ELR (cell line): ENCODE data around the gene CDC42BPG.

Experiments
- DNase-seq: peaks from one replicate; pipeline ENCODE4 v3.0.0-alpha.2; 2015; ENCODE audit warnings: low read depth

CDC42BPG gene

DNA sequence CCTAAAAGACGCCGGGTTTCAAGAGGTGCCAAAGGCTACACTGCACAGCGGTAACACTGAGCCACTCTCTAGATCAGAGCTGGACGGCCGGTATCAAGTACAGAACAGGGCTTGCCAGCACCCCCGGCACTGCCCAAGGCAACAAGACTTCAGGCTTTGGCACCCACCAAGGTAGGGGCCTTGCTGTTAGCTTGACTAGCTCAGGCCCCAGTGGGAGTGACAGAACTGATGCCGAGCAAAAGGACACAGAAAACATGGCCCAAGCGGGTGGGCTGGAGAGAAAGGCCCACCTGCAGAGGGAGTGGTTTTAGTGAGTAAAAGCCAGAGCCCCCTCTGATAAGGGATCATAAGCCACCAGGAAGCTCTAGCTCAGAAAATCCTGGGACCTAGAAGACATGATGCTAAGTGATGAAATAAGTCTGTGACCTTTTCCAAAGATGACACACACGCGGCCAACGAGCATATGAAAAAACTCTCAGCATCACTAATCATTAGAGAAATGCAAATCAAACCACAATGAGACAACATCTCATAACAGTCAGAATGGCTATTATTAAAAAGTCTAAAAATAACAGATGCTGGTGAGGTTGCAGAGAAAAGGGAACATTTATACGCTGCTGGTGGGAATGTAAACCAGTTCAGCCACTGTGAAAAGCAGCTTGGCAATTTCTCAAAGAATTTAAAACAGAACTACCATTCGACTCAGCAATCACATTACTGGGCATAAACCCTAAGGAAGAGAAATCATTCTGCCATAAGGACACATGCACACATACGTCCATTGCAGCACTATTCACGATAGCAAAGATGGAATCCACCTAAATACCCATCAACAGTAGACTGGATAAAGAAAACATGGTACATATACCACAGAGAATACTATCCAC, 21.1 kb upstream of the CDC42BPG start:
- DNase-seq = peak; percentile 91

DNA sequence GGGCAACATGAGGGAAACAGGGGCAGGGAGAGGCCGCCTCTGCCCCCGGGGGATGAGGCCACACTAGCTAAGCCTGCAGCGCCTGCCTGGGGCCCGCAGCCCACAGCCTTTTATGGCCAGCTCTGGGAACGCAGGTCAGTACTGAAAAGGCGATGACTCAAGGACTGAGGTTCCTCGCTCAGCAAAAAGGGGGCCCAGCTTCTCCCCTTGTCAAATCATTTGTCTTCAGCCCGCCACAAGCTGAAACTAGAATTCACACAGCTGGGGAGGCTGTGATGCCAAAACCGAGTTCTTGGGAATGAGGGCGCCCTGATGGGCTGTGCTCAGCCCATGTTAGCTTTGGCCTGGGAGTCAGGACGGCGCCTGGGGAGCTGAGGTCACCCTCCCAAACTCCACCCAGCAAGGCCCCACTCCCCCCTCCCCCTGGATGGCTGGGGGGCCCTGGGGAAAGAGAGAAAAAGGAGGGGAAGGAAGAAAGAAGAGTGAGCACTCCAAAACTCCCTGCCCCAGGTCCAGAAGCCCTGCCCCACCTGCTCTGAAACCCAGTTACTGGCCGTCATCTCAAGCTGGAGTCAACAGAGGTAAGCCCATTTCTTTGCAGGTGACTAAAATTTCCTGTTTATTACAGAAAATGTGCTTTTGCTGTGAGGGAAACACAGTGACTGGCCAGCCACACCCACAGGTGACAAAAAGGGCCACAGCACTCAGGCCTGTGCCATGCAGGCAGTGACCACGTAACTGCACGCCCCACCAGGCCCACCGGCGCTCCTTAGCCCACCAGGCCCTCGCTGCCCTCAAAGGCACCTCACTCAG, 20.2 kb upstream of the CDC42BPG start:
- peak; percentile 93 for DNase-seq

DNA sequence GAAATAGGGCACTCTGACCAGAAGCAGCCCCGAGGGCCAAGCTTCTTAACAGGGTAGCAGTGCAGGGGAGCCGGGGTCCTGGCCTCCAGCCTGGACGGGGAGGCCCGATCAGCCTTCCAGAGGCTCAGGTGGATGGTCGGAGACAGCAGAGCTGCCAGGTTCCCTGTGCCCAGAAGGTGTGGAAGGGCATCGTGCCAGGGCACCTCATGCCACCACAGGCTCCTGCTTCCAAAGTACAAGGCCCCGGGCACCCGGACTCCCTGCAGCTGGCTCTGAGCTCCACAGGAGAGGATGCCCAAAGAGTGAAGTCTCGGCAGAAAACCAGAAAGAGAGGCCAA, 19.7 kb upstream of the CDC42BPG start:
- DNase-seq = no peak

DNA sequence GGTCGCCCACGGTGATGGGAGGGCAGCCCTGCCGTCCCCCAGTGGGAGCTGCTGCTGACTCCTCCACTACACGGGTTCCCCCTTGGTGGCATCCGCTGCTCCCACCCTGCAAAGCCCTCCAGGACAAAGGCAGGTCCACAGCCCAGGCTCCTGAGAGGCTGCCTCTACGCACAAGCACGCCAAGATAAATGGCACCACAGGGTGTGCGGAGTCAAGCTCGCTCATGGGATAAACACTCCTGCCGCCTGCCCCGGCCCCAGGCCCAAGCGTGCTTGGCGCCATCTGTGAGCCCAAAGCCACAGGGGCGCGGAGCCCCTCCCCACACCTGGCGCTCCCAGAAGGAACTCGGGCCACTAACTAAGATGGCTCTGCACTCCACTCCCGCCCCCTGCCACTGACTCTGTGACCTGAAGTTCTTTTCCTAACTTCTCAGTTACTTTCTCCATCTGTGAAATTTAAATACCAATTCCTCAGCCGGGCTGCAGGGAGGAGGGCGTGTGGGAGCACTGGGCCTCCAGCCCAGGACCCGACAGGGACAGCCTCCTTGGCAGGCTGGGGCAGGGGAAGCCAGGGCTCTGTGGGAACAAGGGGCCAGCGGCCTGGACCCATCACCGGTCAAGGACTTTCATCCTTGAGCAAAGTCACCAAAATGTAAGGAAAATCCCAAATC, 19.1 kb upstream of the CDC42BPG start:
- no peak for DNase-seq

DNA sequence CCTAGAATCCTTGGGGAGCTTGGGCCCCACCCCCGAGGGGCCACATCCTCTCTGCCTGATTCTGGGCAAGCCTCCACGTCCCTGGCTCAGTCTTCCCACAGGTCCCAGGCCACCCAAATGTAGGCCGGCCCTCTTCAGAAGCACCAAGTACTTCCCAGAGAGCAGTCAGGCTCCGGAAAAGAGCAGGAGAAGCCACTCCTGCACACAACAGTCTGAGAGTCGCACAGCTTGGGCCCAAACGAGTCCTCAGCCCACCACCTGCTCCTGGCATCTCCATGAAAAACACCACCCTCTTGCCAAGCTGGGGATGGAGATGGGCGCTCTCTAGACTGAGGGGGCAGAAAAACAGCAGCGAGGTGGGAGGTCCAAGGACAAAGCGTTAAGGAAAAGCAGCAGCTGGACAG, 18.5 kb upstream of the CDC42BPG start:
- no peak for DNase-seq

DNA sequence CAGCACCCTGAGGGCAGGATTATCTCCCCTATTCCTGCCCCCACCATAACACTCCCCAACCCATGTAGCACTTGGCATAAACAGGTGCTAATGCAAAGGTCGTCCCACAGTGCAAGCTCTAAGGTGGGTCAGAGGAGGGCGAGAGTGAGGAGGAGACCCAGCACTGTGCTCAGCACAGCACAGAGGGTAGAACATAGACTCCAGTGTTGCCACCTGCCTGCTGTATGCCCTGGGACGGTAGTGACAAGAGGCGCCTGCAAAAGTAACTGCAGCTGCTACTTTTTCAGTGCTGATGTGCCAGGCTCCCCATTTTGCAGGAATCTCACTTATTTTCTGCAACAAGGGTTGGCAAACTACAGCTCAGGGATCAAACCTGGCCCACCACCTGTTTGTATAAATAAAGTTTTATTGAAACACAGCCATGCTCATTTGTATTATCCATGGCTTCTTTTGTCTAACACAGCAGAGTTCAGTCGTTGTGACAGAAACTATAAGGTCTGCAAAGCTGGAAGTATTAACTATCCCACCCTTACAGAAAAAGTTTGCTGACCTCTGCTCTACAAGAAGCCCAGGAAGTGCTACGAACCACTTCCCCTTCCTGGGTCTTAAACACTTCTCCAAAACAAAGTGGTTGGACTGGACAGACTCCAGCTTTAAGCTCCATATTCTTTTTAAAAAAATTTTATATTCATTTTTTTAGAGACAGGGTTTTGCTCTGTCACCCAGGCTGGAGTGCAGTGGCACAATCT, 16.9 kb upstream of the CDC42BPG start:
- DNase-seq = no peak

DNA sequence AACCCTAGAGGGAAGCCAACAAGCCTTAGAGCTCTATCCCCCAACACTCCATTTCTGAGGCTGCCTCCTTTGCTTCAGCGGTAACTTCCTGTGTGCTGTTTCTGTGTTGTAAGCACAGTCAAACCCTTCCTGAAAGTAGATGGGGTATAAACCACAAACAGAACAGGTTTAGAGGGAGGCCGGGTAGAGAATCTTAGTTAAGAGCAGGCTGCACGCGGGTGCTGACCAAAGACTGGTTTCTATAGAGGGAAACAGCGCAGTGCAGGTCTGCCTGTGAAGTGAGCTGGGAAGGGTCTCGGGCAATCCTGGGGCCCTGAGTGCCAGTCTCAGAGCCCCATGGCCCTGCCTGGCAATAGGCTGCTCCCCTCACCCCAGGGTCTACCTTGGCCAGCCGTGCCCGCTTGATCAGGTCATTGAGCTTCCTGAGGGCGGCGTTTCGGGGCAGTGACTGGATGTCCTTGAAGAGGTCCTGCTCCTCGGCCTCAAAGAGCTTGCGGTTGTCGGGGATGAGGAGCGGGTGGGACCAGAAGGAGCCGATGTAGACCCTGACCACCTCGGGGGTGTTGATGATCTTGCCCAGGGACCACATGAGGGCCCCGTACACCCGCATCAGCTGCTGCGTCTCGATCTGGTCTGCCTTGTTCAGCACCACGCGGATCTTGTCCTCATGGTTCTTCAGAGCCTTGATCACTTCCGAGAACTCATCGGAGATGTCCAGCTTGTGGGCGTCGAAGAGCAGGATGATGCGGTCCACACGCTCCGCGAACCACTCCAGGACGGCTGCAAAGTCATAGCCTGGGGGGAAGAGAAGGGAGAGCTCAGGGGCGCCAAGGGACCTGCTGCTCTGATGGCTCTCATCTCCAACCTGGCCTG, 15.3 kb upstream of the CDC42BPG start:
- DNase-seq = no peak

DNA sequence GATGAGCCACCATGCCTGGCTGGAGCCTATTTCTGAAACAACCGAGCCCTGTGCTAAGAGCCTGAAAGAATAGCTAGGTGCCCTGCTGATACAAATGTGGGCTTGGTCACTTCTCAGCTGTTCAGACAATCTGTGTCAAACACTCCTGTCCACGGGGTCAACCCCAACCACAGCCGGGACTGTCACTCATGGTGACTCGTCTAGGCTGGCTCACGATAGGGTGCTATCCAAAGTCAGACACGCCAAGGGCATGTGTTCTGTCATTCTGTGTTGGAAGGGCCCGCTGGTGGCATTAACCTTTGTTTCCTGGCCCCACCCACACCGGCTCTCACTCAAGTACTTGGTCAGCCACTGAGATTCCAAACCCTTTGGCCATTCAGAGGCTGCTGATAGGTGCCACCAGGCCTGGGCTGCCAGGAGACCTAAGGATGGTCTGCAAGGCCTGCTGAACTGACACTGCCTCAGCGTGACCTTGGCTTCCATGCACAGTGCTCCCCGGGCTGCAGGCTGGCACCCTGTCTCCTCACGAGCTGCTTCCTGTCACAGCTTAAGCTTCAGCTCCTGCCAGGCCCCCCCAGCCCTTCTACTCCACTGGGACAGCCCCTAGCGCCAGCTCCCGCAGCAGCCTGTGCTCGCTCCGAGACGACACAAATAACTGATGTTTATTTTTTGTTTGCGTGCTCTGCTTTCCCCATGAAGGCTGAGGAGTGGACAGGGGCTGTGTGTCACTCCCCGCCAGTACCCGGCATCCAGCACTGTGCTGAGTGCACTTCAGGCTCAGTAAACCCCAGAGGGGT, 14.2 kb upstream of the CDC42BPG start:
- DNase-seq = peak; percentile 36

DNA sequence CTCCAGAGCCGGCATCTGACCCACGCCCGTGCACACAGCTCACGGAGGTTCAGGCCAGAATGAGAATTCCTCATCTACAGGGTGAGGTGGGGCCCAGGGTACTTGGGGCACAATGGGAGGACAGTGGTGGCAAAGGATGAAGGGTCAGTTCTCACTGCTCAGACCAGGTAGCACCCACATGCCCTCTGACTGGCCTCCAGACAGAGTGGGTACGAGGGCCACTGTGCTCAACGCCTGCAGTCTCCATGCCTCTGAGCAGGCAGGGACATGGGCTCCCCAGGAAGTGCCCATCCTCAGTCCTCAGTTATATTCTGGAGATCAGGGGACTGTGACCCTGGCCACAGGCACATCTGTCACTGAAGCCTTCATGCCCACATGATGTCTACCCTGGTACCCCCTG, 13.0 kb upstream of the CDC42BPG start:
- no peak for DNase-seq

DNA sequence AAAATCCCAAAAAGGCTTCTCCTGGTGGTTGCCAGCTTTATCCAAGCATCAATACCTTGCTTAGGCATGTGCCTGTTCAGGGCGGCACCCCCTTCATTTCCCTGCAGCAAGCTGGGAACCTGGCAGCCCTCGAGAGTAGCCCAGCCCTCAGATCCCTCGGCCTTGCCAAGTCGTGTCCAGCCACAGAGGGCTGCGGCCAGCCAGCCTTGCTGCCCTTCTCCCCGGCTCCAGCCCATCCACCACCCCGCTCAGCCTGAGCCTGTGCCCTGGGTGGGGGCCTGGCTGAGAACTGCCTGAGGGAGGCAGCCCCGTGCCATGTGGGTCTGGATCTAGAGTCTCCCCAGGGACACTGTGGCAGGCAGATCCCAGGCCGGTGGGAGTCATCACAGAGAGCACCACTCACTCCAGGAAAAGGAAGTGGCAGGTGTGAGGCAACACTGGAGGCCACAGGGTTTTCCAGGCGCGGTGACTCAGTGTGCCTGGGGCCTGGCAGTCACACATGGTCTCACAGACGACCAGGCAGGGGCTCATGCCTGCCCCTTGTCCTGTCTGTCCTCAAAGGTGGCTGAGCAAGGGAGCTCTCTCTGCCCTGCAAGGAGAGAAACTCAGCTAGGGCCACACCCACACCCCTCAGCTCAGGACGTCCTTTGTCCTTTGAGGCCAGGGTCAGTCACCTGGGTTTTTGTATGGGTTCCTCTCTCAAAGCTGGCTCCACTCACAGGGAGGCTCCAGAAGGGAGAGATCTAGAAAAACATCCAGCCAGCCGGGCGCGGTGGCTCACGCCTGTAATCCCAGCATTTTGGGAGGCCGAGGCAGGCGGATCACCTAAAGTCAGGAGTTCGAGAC, 12.2 kb upstream of the CDC42BPG start:
- peak; percentile 97 for DNase-seq

DNA sequence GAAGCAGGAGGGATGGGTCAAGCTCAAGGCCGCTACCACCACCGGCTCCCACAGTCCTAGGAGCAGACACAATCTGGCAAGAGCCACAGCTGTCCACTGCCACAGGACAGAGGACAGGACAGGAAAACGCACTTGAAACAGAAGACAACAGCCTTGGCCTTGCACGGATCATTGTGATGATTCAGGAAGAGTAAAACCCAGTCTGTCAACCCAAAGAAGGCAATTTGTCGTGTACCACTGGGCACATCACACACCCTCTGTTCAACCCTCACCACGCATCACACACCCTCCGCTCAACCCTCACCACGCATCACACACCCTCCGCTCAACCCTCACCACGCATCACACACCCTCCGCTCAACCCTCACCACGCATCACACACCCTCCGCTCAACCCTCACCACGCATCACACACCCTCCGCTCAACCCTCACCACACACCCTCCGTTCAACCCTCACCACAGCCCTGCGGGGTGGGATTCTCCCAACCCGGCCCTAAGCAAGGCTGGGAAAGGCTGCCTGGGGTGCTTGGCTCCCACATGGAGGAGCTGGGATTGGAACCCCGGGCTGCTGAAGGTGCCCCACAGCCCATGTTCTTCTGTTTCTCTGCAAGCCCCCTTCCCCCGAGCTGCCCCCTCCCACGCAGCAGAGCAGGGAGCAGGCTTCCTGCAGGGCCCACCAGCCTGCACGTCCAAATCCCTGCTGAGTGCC, 11.3 kb upstream of the CDC42BPG start:
- peak; percentile 35 for DNase-seq

DNA sequence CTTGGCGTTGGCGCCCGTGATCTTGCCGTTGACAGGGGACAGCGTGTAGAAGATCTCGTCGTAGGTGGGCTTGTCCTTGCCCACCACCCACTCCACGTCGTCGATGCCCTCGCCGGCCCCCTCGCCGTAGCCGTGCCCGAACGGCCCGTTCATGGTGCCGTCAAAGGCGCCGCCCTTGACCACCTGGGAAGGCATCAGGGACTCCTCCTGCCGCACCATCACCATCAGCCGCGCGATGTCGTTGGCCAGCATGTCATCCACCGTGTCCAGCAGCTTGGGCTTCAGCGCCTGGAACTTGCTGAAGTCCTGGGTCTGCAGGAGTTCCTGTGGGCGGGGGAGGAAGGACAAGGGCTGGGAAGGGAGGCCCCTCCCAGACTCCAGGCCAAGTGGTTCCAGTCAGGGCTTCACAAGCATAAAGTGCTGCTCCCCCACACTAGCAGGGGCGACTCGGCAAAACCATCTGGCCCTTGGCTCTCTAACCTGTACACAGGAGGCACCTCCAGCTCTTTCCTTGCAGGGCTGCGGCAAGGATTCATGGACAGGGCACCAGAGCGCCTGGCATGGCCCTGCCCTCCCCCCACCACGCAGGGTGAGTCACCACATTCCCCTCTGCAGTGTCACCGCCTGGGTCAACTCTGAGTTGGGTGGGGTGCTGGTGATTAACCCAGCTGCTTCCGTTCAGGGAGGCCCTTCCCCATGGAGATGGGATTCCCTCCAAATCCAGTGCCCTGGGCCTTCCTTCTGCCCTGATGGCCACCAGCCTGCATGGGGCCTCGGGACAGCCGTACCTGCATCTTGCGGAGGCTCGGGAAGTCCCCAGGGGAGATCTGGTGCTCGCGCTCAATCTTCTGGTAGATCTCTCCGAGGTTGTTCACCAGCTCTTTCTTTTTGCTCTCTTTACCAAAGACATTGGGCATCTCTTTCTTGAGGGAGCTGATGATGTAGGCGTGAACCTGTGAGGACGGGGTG, 10.4 kb upstream of the CDC42BPG start:
- DNase-seq = peak; percentile 98

DNA sequence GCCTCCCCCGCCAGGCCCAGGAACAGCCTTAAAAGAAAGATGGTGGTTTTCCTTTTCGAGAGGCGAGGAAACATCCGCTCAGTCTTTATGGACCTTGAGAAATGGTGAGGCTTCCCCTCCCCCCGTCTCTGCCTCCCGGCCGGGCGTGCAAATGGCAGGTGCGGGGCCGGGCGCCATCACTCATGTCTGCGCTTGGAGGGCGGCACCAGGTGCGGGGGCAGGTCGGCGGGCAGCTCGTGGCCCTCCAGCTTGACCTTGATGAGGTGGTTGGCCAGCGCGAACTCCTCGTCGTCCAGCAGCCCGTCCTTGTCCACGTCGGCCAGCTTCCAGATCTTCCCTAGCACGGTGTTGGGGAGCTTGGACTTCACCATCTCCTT, 9.7 kb upstream of the CDC42BPG start:
- no peak for DNase-seq

DNA sequence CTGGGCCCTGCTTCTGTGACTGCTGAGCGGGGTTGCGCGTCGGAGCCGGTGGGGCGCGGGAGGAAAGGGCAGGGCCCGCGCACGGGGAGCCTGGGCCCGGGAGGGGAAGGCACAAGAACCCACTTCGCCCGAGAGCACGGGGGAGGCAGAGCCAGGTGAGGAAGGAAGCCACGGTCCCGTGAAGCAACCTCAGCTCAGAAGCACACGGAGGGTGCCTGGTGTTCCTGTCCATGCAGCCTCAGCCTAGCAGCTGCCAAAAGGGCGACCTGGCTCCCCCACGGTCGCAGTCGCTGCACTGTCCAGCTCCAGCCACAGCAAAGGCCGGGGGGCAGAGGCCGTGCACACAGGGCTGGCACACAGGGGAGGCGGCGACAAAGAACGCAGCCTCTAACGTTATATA, 9.3 kb upstream of the CDC42BPG start:
- no peak for DNase-seq

DNA sequence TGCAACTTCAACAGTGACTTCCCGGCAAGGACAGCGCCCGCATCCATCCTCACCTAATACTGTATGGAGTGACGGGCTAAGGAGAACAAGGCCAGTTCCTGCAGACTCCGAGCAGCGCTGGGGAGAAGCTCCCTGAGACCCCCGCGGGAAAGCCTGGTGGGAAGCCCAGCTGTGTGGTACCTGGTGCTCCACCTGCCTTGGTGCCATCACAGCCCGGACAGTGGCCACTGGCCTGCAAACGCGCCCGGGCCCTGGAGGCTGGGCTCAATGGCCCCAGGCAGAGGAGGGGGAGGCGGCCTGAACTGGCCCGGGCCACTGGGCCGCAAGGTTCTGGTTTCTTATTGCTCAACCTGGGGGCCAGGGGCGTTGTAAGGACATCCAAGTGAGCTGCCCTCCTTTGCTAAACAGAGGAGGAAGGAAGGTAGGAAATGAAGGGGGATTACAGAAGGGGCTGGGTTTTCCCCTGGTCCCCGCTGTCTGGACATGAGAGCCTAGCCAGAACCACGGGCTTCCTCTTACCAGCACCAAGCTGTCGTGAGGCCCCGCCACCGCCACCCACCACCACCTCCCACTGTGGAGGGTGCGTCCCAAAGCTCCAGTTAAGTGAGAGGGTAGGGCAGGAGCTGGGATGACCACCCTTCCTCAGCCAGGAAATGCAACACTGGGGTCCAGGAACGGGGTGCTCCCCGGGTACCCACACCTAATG, 8.5 kb upstream of the CDC42BPG start:
- no peak for DNase-seq

DNA sequence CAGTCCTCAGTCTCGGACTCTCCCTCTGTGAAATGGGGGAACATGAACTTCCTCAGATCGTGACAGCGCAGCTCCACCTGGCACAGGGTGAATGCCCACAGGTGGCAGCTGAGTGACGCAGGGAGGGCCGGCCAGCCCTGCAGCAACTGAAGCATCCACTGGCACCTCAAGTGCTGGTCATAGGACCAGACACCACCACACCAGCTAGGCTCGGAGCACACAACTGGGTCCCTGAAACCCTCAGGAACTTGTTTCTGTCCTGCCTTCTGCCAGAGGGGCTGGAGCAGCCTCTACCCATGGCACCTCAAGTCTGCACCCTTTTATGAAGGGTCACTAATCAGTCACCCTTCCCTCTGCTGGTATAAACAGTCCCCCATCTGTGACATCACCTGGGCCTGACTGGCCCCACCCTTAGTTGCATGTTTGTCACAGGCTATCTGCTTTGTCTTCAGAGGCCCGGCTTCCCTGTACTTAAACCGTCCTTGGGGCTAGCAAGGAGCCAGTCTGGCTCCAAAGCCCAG, 7.4 kb upstream of the CDC42BPG start:
- DNase-seq = peak; percentile 13
